HG03097 (cell line): Measurements from ENCODE around the gene DBI.
"Not testable (repeated sequence)": the region's sequence is repeated elsewhere in the genome, so short reads cannot be mapped to it uniquely, and the experiment has no call there.

Source experiments
- ATAC-seq: cut with Tn5 transposase; IDR thresholded peaks from one replicate; pipeline ENCODE4 v1.9.1; 2021; ENCODE audit not compliant: unreplicated experiment, low FRiP score

DBI gene

GRCh38 chr2:119393971-119394748, 27.4 kb downstream of the DBI start:
- ATAC-seq, result no peak

GRCh38 chr2:119397196-119397595, 30.4 kb downstream of the DBI start:
- ATAC-seq, result no peak

- no peak for ATAC-seq
Measured at GRCh38 chr2:119402106-119402505, 35.3 kb downstream of the DBI start.

- no peak for ATAC-seq
Measured at GRCh38 chr2:119402645-119403560, 36.1 kb downstream of the DBI start.

GRCh38 chr2:119403618-119404017, 36.8 kb downstream of the DBI start:
- ATAC-seq, result not testable (repeated sequence)

GRCh38 chr2:119405151-119405550, 38.4 kb downstream of the DBI start:
- no peak for ATAC-seq

GRCh38 chr2:119407430-119408220, 40.8 kb downstream of the DBI start:
- no peak for ATAC-seq

- no peak for ATAC-seq
Measured at GRCh38 chr2:119408221-119408619, 41.4 kb downstream of the DBI start.

- ATAC-seq, result no peak
Measured at GRCh38 chr2:119409506-119409905, 42.7 kb downstream of the DBI start.

GRCh38 chr2:119414894-119415293, 48.1 kb downstream of the DBI start:
- ATAC-seq, result no peak

GRCh38 chr2:119415630-119416029, 48.9 kb downstream of the DBI start:
- ATAC-seq, result no peak

GRCh38 chr2:119416299-119416923, 49.6 kb downstream of the DBI start:
- ATAC-seq, result no peak

- ATAC-seq, result no peak
Measured at GRCh38 chr2:119417908-119418307, 51.1 kb downstream of the DBI start.

- no peak for ATAC-seq
Measured at GRCh38 chr2:119419065-119419464, 52.3 kb downstream of the DBI start.

GRCh38 chr2:119419803-119420508, 53.2 kb downstream of the DBI start:
- no peak for ATAC-seq

GRCh38 chr2:119421304-119421703, 54.5 kb downstream of the DBI start:
- ATAC-seq, result no peak

- ATAC-seq, result no peak
Measured at GRCh38 chr2:119421741-119422140, 55.0 kb downstream of the DBI start.
